Activated CD4-positive, alpha-beta T cell treated with anti-CD3 and anti-CD28 coated beads, Interleukin-2, amount 50 U/mL, for 24 hours (primary cell): ENCODE data around the gene MMP25.
"Not testable (repeated sequence)": the region's sequence is repeated elsewhere in the genome, so short reads cannot be mapped to it uniquely, and the experiment has no call there.

Experiments used
- DNase-seq, 2 donors: peaks; one replicate each; pipeline ENCODE4 v3.0.0-alpha.2; 2020; ENCODE audit warnings: low read depth in 1 of 2, low spot score in 1 of 2

Gene MMP25

GRCh38 chr16:3071655-3072054 is 25.3 kb downstream of the MMP25 start:
- no peak for DNase-seq

DNA sequence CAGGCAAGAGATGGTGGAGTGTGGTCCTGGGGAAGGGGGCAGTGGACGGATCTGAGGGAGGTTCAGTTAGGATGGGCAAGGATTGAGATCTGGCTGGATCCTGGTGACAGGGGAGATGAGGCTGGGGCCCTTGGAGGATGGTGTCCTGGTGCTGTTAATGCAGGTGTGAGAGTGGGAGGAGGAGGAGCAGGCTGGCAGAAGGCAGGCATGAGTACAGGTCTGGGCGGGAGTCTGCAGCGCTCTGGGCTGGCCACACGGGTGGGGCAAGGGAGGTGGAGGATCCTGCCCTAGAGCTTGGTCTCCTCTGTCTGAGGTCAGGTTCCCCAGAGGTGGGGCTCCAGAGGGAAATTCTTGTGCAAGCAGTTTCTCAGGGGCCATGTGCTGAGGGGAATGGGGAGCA is 25.8 kb downstream of the MMP25 start:
- DNase-seq = not testable (repeated sequence)

DNA sequence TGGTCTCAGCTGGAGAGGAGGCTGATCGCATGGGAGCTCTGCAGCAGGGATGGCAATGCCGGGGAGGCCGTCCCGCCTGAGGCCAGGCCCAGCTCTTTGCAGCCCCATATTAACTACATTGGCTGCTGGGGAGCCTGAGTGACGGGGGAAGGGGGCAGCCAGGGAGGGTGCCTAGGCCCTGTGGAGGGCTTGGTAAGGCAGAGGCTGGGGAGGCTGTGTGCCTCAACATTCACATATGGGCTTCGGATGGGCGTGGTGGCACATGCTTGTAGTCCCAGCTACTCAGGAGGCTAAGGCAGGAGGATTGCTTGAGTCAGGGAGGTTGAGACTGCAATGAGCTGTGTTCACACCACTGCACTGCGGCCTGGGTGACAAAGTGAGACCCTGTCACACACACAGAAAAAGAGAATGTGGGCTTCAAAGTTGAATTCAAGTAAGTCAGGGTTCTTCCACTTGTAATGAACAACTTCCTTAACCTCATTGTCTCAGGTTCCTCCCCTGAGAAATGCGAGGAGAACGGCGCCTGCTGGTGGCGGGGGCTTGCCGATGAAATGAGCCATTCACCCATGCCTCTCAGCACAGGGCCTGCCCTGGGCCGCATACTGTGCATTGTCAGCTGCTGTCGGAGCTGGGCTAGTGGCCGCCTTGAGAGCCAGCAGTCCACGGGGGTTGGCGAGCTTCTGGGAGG is 26.4 kb downstream of the MMP25 start:
- DNase-seq = not testable (repeated sequence)

DNA sequence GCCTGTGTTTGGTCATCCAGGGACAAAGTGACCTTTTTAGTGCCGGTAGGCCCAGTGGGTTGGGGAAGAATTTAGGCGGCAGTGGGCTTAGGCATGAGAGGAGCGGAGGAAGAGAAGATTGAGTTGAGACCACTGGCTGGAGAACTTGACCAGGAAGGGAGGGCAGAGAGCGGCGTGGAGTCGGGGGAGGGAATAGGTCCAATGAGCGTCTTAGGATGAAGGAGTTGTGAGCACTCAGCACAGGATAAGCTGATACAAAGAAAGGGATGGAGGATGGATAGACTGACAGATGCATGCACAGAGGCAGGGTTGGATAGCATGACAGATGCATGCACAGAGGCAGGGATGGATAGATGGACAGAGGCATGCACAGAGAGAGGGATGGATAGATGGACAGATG is 27.1 kb downstream of the MMP25 start:
- DNase-seq = no peak

GRCh38 chr16:3074860-3075522 is 28.6 kb downstream of the MMP25 start:
- DNase-seq = peak in 1 of 2 donors; percentile 67

DNA sequence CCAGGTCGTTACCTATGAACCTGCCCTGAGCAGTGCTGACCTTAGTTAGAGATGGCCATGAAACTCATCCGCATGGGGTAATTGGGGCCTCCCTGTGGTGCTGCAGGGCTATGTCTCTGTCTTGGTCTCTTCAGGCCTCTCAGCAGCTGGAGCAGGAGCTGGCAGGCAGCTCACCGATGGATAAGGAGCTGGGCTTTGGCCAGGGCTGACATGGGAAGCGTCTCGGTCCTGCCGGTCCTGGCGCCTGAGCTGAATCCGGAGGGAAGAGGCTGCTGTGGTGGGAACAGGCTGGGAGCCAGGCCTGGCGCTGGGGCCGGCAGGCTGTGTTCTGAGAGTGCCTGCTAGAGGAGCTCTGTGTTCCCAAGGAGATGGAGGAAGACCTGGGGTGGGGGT is 29.2 kb downstream of the MMP25 start:
- no peak for DNase-seq

DNA sequence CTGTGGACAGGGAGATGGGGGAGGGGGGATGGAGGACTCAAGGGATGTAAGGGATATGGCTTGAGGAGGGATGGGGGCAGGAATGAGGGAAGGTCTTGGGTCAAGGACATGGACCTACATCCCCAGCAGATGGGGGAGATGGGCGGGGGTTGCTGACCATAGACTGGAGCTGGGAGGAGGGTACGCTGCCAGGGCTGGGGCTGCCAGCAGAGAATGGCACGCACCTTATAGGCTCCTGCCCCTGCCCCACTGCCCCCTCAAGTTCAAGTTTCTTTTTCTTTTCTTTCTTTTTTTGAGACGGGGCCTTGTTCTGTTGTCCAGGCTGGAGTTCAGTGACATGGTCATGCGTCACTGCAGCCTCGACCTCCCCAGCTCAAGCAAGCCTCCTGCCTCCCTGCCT is 29.6 kb downstream of the MMP25 start:
- DNase-seq = not testable (repeated sequence)

DNA sequence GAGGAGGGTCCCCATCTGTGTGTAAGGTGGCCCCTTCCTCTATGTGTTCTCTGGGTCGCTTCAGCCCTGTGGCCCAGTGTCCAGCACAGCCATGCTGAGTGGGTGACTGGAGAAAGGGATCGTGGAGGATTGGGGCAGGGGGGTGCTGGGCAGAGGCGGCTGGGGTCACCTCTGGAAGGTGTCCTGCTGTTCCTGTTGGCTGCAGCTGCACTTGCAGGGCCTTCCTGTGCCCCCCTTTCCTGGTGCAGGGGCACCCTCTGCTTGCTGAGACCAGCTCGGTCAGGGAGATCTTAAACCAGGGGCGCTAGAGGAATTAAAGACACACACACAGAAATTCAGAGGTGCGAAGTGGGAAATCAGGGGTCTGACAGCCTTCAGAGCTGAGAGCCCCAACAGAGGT is 30.2 kb downstream of the MMP25 start:
- DNase-seq = no peak

DNA sequence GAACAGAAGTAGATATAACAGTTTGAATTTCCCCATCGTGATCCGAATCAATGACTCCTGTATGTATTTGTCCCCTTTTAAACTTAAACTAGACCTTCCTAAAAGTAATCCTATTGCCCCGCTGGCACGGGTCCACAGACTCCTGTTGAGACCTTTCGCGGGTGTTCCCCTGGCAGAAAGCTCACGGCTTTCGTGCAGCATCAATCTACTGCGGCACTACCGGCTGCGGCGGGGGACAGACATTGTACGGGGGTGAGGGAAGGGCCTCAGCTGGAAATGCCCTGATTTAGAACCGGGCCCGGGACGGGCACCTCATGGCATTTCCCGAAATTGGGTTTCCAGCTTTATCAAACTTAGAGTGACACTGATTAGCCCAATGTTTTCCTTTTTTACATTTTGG is 33.7 kb downstream of the MMP25 start:
- DNase-seq = no peak

DNA sequence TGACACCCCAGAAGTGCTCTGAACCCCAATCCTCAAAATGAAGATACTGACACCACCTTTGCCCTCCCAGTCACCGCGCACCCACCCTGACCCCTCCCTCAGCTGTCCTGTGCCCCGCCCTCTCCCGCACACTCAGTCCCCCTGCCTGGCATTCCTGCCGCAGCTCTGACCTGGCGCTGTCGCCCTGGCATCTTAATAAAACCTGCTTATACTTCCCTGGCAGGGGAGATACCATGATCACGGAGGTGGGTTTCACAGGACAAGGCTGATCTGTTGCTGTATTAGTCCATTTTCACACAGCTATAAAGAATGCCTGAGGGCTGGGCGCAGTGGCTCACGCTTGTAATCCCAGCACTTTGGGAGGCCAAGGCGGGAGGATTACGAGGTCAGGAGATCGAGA is 35.6 kb downstream of the MMP25 start:
- not testable (repeated sequence) for DNase-seq

DNA sequence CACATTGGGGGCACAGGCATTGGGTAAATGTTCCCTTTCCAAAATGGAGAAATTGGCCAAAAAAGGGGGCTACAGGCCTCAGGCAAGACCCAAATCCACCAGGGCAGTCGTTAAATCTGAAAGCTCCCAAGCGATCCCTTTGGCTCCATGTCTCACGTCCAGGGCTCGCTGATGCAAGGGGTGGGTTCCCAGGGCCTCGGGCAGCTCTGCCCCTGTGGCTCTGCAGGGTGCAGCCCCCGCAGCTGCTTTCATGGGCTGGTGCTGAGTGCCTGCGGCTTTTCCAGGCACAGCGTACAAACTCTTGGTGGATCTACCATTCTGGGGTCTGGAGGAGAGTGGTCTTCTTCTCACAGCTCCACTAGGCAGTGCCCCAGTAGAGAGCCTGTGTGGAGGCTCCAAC is 37.0 kb downstream of the MMP25 start:
- not testable (repeated sequence) for DNase-seq

DNA sequence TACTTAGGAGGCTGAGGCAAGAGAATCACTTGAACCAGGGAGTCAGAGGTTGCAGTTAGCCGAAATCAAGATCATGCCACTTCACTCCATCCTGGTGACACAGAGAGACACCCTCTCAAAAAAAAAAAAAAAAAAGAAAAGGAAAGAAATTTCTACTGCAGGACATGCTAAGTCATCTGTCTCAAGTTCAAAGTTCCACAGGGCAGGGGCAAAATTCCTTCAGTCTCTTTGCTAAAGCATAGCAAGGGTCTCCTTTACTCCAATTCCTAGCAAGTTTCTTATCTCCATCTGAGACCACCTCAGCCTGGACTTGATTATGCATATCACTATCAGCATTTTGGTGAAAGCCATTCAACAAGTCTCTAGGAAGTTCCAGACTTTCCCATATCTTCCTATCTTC is 38.1 kb downstream of the MMP25 start:
- no peak for DNase-seq

DNA sequence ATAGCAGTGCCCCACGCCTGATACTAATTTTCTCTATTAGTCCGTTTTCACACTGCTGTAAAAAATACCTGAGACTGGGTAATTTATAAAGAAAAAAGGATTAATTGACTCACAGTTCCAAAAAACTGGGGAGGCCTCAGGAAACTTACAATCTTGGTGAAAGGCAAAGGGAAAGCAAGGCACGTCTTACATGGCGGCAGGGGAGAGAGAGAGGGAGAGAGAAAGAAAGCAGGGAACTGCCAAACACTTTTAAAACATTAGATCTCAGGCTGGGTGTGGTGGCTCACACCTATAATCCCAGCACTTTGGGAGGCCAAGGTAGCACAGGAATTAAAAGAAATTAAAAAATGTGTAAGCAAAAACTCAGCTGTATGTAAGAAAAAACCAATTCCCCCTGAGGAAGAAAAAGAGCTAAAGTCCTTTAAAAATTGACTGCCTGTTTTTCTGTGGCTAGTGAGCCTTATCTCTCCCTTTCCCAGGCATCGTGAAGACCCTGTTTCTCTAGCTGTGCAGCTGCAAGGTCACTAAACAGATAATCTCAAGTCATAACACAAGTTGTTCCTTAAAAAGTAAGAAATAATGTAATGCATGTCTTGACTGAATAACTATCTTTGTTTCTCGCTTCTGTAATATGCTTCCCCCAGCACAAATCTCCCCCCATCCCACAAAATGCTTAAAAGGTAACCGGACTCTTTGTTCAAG is 38.8 kb downstream of the MMP25 start:
- DNase-seq = no peak

DNA sequence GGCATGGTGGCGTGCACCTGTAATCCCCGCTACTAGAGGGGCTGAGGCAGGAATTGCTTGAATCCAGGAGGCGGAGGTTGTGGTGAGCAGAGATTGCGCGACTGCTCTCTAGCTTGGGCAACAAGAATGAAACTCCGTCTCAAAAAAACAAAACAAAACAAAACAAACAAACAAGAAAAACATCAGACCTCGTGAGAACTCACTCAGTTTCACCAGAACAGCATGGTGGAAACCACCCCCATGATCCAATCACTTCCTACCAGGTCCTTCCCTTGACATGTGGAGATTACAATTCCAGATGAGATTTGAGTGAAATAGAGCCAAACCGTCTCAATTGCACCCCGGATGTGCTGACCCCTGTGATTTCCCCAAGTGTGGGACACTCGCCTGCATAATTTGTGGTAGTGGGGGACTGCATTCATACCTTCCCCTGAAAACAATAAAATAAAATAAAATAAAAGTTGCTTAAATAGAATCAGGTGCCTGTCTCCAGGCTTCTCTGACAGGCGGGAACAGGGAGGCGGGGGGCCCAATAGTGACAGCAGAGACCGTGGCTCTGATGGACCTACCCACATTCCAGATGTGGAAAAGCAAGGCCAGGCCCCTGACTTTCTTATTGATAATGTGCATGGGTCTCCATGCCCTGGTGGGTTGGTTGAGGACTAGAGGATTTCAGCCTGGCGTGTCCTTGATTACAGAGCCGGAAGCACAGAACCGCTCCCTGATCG is 39.7 kb downstream of the MMP25 start:
- DNase-seq = no peak

DNA sequence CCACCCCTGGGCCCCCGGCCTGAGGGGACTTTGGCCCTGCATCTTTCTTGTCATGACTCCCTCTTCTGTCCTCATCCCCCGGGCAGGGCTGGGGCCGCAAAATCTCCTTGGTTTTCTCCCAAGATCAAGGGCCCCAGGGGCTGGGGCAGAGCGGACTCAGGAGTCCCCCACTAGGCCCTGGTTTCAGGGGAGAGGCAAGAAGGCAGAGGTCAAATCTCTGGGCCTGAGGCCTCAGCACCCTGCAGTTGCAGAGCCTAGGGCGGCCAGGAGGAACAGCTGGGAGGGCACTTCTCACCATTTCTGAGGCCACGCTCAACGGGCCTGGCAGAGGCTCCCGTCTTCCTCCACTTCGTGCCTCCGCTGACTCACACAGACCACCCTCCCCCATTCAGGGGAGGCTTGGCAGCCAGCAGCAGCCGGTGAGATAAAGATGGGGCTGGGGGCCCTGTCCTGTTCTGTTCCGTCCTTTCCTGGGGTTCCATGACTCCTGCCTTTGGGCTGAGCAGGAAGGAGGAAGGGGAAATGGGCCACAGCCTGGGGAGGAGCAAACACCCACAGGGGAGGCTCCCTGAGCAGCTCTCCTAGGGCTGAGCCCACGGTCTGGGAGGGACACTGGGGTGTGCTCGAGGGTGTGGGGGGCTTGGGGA is 40.4 kb downstream of the MMP25 start:
- no peak for DNase-seq

- no peak for DNase-seq
These were observed 41.2 kb downstream of the MMP25 start for GRCh38 chr16:3087243-3088235.

DNA sequence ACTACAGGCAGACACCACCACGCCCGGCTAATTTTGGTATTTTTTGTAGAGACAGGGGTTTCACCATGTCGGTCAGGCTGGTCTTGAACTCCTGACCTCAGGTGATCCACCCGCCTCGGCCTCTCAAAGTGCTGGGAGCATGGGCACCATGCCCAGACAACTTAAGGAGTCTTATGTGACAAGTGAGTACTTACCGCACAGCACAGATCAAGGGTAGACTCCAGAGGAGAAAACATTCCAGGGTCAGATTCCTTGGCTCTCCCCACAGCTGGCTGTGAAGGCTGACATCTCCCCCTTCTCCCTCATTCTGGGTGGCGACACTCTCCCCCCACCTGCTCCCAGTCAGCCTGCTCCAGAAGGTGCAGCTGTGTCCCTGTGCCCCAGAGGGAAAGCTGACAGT is 42.1 kb downstream of the MMP25 start:
- no peak for DNase-seq

- no peak for DNase-seq
These were observed 42.8 kb downstream of the MMP25 start for GRCh38 chr16:3088925-3089716.
